Measurements from ENCODE around the gene CCNY.

GRCh38 chr10:35355971-35356724 is 19.8 kb downstream of the CCNY start:
- TF ChIP-seq CTCF (conservative IDR thresholded peaks at IDR 0.05; ENCODE audit: low read length) (no peak), EZH2phosphoT487 (IDR thresholded peaks at IDR 0.05; ENCODE audit: borderline replicate concordance) (no peak)

Data from Loucy (cell line).